CD8-positive, alpha-beta memory T cell (primary cell): ENCODE data around the gene FYN. TPM values are rescaled to one million over a fixed set of nuclear protein-coding genes. Genes with fewer than 3 reads are reported as not detected.

ENCODE experiments used
- CTCF ChIA-PET: fragments of 350-600 bp; sonication (Branson Sonifier 250); formaldehyde crosslinking; loops from one replicate; lab custom pipeline; 2021; ENCODE audit warnings: antibody characterized with exemption; lab: Charles Lee
- POLR2A ChIA-PET: fragments of 350-600 bp; sonication (Branson Sonifier 250); formaldehyde crosslinking; loops from one replicate; lab custom pipeline; 2021; ENCODE audit warnings: antibody characterized with exemption; lab: Charles Lee
- DNase-seq, 5 donors: peaks; one replicate each; pipeline versions ENCODE4 v3.0.0 to v3.0.0-alpha.2; 2020 to 2022; ENCODE audit warnings: mixed read lengths in 1 of 5
- H3K27ac ChIP-seq: one replicate; pipeline ENCODE4 v1.7.0; 2013; ENCODE audit warnings: low read depth, mild to moderate bottlenecking, low read length, moderate library complexity
- H3K27me3 ChIP-seq: 2 replicates; pipeline ENCODE4 v1.7.0; 2013; ENCODE audit warnings: low read length, mild to moderate bottlenecking; ENCODE audit not compliant: insufficient read depth, poor library complexity, severe bottlenecking
- H3K36me3 ChIP-seq: 2 replicates; pipeline ENCODE4 v1.7.0; 2013; ENCODE audit warnings: mild to moderate bottlenecking, low read length, moderate library complexity; ENCODE audit not compliant: insufficient read depth
- H3K4me1 ChIP-seq: 2 replicates; pipeline ENCODE4 v1.7.0; 2013; ENCODE audit warnings: mild to moderate bottlenecking, low read length, moderate library complexity; ENCODE audit not compliant: insufficient read depth
- H3K4me3 ChIP-seq: 2 replicates; pipeline ENCODE4 v1.7.0; 2013; ENCODE audit warnings: mild to moderate bottlenecking, low read length
- H3K9me3 ChIP-seq: 2 replicates; pipeline ENCODE4 v1.7.0; 2013; ENCODE audit warnings: mild to moderate bottlenecking, low read length
- H3K27ac Mint-ChIP-seq, 8 donors: one replicate each; pipeline ENCODE4 v1.8.0; 2020 to 2021; ENCODE audit warnings: mixed read lengths in 8 of 8, mild to moderate bottlenecking in 6 of 8, inconsistent platforms in 3 of 8, moderate library complexity in 3 of 8
- H3K27me3 Mint-ChIP-seq, 2 donors: one replicate each; pipeline ENCODE4 v1.8.0; 2020 to 2021; ENCODE audit warnings: mixed read lengths in 2 of 2, mild to moderate bottlenecking in 1 of 2, moderate library complexity in 1 of 2
- H3K36me3 Mint-ChIP-seq, 3 donors: one replicate each; pipeline ENCODE4 v1.8.0; 2020 to 2021; ENCODE audit warnings: mixed read lengths in 3 of 3, inconsistent platforms in 1 of 3, mild to moderate bottlenecking in 1 of 3
- H3K4me1 Mint-ChIP-seq, 3 donors: one replicate each; pipeline ENCODE4 v1.8.0; 2020 to 2021; ENCODE audit warnings: mixed read lengths in 3 of 3, inconsistent platforms in 1 of 3, mild to moderate bottlenecking in 1 of 3
- H3K4me3 Mint-ChIP-seq, 7 donors: one replicate each; pipeline ENCODE4 v1.8.0; 2020 to 2021; ENCODE audit warnings: mixed read lengths in 7 of 7, mild to moderate bottlenecking in 6 of 7, moderate library complexity in 4 of 7, inconsistent platforms in 2 of 7
- H3K9me3 Mint-ChIP-seq, 5 donors: one replicate each; pipeline ENCODE4 v1.8.0; 2020 to 2022; ENCODE audit warnings: mixed read lengths in 5 of 5, mild to moderate bottlenecking in 3 of 5, moderate library complexity in 2 of 5, inconsistent platforms in 1 of 5
- polyA plus RNA-seq: library from polyadenylated mRNA; unstranded; fragments of 300-500 nt; fragmentation: Illumina TruSeq; gene quantifications from one replicate; pipeline ENCODE4 v1.2.3, GENCODE V29; 2021
- total RNA-seq, 2 experiments: library from RNA; stranded (reverse); gene quantifications; one replicate each; pipeline ENCODE4 v1.2.3, GENCODE V29; 2021

FYN gene
- total and polyA plus RNA-seq, 3 experiments from 2014 or later, result 481 to 611 (median 491) TPM

- Histone ChIP-seq H3K27me3 (no peaks in the 10 kb centered on the region), H3K9me3 (no peaks in the 10 kb centered on the region), H3K4me3 (no peak overlapping the region), H3K27ac (no peak overlapping the region), H3K36me3 (no peaks in the 10 kb centered on the region), H3K4me1 (peaks cover 100% of the 10 kb centered on the region)
- Mint-ChIP-seq H3K4me3 (peak overlapping the region; percentile 5 to 75 (median 65)), H3K27ac (peak overlapping the region in 6 of 8 donors; percentile 25 to 73 (median 60)), H3K9me3 (no peaks in the 10 kb centered on the region), H3K36me3 (peaks cover 0 to 58% (median 6%) of the 10 kb centered on the region in 3 donors), H3K27me3 (no peaks in the 10 kb centered on the region), H3K4me1 (peaks cover 96 to 100% (median 99%) of the 10 kb centered on the region in 3 donors)
- no peak for DNase-seq
- ChIA-PET CTCF (interaction anchor here (1.6 kb wide), 1 partner anchor 104 kb away, joined by 3 read pairs; no protein-coding TSS in a partner anchor), POLR2A (interaction anchor here (1.1 kb wide), 1 partner anchor 7 kb away, joined by 3 read pairs; the partner anchor contains the start of gene FYN)
These were observed 7.2 kb downstream of the FYN start for GRCh38 chr6:111865909-111866546.

GRCh38 chr6:111865049-111865585 lies 8.1 kb downstream of the FYN start:
- no peaks in the 10 kb centered on the region for H3K9me3 ChIP-seq
- no peak overlapping the region for H3K4me3 ChIP-seq
- no peak overlapping the region for H3K27ac ChIP-seq
- ChIA-PET POLR2A (interaction anchor here (1.1 kb wide), 1 partner anchor 8 kb away, joined by 3 read pairs; the partner anchor contains the start of gene FYN), CTCF (interaction anchor here (0.9 to 1.6 kb wide), 3 partner anchors 59 to 143 kb away, joined by 3 read pairs; no protein-coding TSS in a partner anchor)
- Mint-ChIP-seq H3K27me3 (no peaks in the 10 kb centered on the region), H3K4me1 (peaks cover 96 to 100% (median 100%) of the 10 kb centered on the region in 3 donors), H3K9me3 (no peaks in the 10 kb centered on the region), H3K4me3 (peak overlapping the region; percentile 1 to 77 (median 45)), H3K27ac (peak overlapping the region in 6 of 8 donors; percentile 18 to 59 (median 32)), H3K36me3 (peaks cover 0 to 55% (median 6%) of the 10 kb centered on the region in 3 donors)
- no peaks in the 10 kb centered on the region for H3K27me3 ChIP-seq
- H3K4me1 ChIP-seq, result peaks cover 100% of the 10 kb centered on the region
- no peaks in the 10 kb centered on the region for H3K36me3 ChIP-seq
- DNase-seq, result no peak

GRCh38 chr6:111864138-111865048 lies 8.9 kb downstream of the FYN start:
- peaks cover 100% of the 10 kb centered on the region for H3K4me1 ChIP-seq

GRCh38 chr6:111862741-111863140 lies 10.5 kb downstream of the FYN start:
- CTCF ChIA-PET, result interaction anchor here (1.2 to 1.5 kb wide), 2 partner anchors 49 to 153 kb away, joined by 3 read pairs; no protein-coding TSS in a partner anchor

More at GRCh38 chr6:111864138-111865048, 8.9 kb downstream of the FYN start:
- Histone ChIP-seq H3K27me3 (no peaks in the 10 kb centered on the region), H3K27ac (no peak overlapping the region), H3K9me3 (no peaks in the 10 kb centered on the region), H3K36me3 (no peaks in the 10 kb centered on the region), H3K4me3 (no peak overlapping the region)
- ChIA-PET POLR2A (interaction anchor here (0.8 to 1.1 kb wide), 2 partner anchors 9 to 10 kb away, joined by 3 read pairs; partner anchors contain the start of gene FYN), CTCF (interaction anchor here (0.8 to 1.6 kb wide), 6 partner anchors 9 to 154 kb away, joined by 3 to 6 read pairs (median 3); partner anchors contain the start of gene FYN)
- Mint-ChIP-seq H3K27me3 (no peaks in the 10 kb centered on the region), H3K4me3 (peak overlapping the region; percentile 13 to 77 (median 59)), H3K27ac (peak overlapping the region in 7 of 8 donors; percentile 7 to 81 (median 61)), H3K9me3 (no peaks in the 10 kb centered on the region), H3K36me3 (peaks cover 0 to 50% (median 6%) of the 10 kb centered on the region in 3 donors), H3K4me1 (peaks cover 96 to 100% (median 100%) of the 10 kb centered on the region in 3 donors)
- DNase-seq, result no peak

GRCh38 chr6:111862314-111862713 lies 10.9 kb downstream of the FYN start:
- peak overlapping the region in 5 of 8 donors; percentile 38 to 76 (median 63) for H3K27ac Mint-ChIP-seq
- peaks cover 96 to 100% (median 100%) of the 10 kb centered on the region in 3 donors for H3K4me1 Mint-ChIP-seq
- no peak for DNase-seq
- H3K27ac ChIP-seq, result no peak overlapping the region
- no peaks in the 10 kb centered on the region for H3K9me3 Mint-ChIP-seq
- no peaks in the 10 kb centered on the region for H3K36me3 ChIP-seq
- POLR2A ChIA-PET, result interaction anchor here (0.6 to 1.7 kb wide), 4 partner anchors 10 to 21 kb away, joined by 4 to 6 read pairs (median 4); partner anchors contain the start of gene FYN
- no peaks in the 10 kb centered on the region for H3K27me3 Mint-ChIP-seq
- H3K4me3 ChIP-seq, result no peak overlapping the region
- no peaks in the 10 kb centered on the region for H3K9me3 ChIP-seq
- H3K4me3 Mint-ChIP-seq, result peak overlapping the region in 5 of 7 donors; percentile 19 to 37 (median 25)
- peaks cover 99% of the 10 kb centered on the region for H3K4me1 ChIP-seq
- CTCF ChIA-PET, result interaction anchor here (1.2 to 1.5 kb wide), 2 partner anchors 49 to 152 kb away, joined by 3 read pairs; no protein-coding TSS in a partner anchor
- H3K36me3 Mint-ChIP-seq, result peaks cover 0 to 40% (median 7%) of the 10 kb centered on the region in 3 donors
- H3K27me3 ChIP-seq, result no peaks in the 10 kb centered on the region

More at GRCh38 chr6:111862741-111863140, 10.5 kb downstream of the FYN start:
- peaks cover 100% of the 10 kb centered on the region for H3K4me1 ChIP-seq
- POLR2A ChIA-PET, result interaction anchor here (1.1 kb wide), 1 partner anchor 11 kb away, joined by 4 read pairs; no protein-coding TSS in a partner anchor
- DNase-seq, result no peak
- H3K36me3 Mint-ChIP-seq, result peaks cover 0 to 44% (median 8%) of the 10 kb centered on the region in 3 donors
- H3K27me3 ChIP-seq, result no peaks in the 10 kb centered on the region
- peaks cover 96 to 100% (median 100%) of the 10 kb centered on the region in 3 donors for H3K4me1 Mint-ChIP-seq
- no peaks in the 10 kb centered on the region for H3K36me3 ChIP-seq
- H3K9me3 ChIP-seq, result no peaks in the 10 kb centered on the region
- peak overlapping the region in 5 of 7 donors; percentile 4 to 24 (median 15) for H3K4me3 Mint-ChIP-seq
- H3K4me3 ChIP-seq, result no peak overlapping the region
- no peaks in the 10 kb centered on the region for H3K27me3 Mint-ChIP-seq
- H3K27ac Mint-ChIP-seq, result peak overlapping the region in 4 of 8 donors; percentile 11 to 81 (median 57)
- no peak overlapping the region for H3K27ac ChIP-seq
- H3K9me3 Mint-ChIP-seq, result no peaks in the 10 kb centered on the region

GRCh38 chr6:111861431-111861885 lies 11.8 kb downstream of the FYN start:
- no peaks in the 10 kb centered on the region for H3K9me3 Mint-ChIP-seq
- Histone ChIP-seq H3K27ac (no peak overlapping the region), H3K4me3 (no peak overlapping the region), H3K4me1 (peaks cover 98% of the 10 kb centered on the region), H3K27me3 (no peaks in the 10 kb centered on the region), H3K9me3 (no peaks in the 10 kb centered on the region), H3K36me3 (no peaks in the 10 kb centered on the region)
- CTCF ChIA-PET, result interaction anchor here (1.1 to 1.5 kb wide), 3 partner anchors 18 to 151 kb away, joined by 3 read pairs; no protein-coding TSS in a partner anchor
- H3K27me3 Mint-ChIP-seq, result no peaks in the 10 kb centered on the region
- peaks cover 97 to 100% (median 100%) of the 10 kb centered on the region in 3 donors for H3K4me1 Mint-ChIP-seq
- peak overlapping the region; percentile 6 to 45 (median 29) for H3K4me3 Mint-ChIP-seq
- peak overlapping the region in 5 of 8 donors; percentile 1 to 57 (median 28) for H3K27ac Mint-ChIP-seq
- H3K36me3 Mint-ChIP-seq, result peaks cover 0 to 35% (median 4%) of the 10 kb centered on the region in 3 donors
- POLR2A ChIA-PET, result interaction anchor here (1.0 to 1.7 kb wide), 3 partner anchors 10 to 12 kb away, joined by 4 to 5 read pairs (median 4); partner anchors contain the start of gene FYN
- DNase-seq, result no peak
